HEK293T (cell line): Measurements from ENCODE around the gene ZFPM1.

Experiments
- ARNT ChIP-seq: fragments of 450-650 bp; IDR thresholded peaks from 2 replicates; pipeline ENCODE4 v1.6.1; 2017; ENCODE audit warnings: mild to moderate bottlenecking
- BHLHE40 ChIP-seq: fragments of 450-650 bp; IDR thresholded peaks from 2 replicates; pipeline ENCODE4 v1.6.1; 2016; ENCODE audit warnings: mild to moderate bottlenecking, moderate library complexity, borderline replicate concordance
- FOXM1 ChIP-seq: fragments of 450-650 bp; IDR thresholded peaks from 2 replicates; pipeline ENCODE4 v1.6.1; 2017; ENCODE audit warnings: mild to moderate bottlenecking, borderline replicate concordance
- HDGF ChIP-seq: fragments of 450-650 bp; IDR thresholded peaks from 2 replicates; pipeline ENCODE4 v1.6.1; 2017; ENCODE audit warnings: antibody characterized with exemption, borderline replicate concordance
- LEF1 ChIP-seq: fragments of 450-650 bp; IDR thresholded peaks from 2 replicates; pipeline ENCODE4 v1.6.1; 2017; ENCODE audit warnings: mild to moderate bottlenecking, borderline replicate concordance
- NFRKB ChIP-seq: fragments of 450-650 bp; IDR thresholded peaks from 2 replicates; pipeline ENCODE4 v1.6.1; 2016; ENCODE audit warnings: mild to moderate bottlenecking, moderate library complexity
- PKNOX1 ChIP-seq: fragments of 450-650 bp; IDR thresholded peaks from 2 replicates; pipeline ENCODE4 v1.6.1; 2016
- SP1 ChIP-seq: fragments of 450-650 bp; IDR thresholded peaks from 2 replicates; pipeline ENCODE4 v1.6.1; 2017
- SUZ12 ChIP-seq: fragments of 450-650 bp; IDR thresholded peaks from 2 replicates; pipeline ENCODE4 v1.6.1; 2016; ENCODE audit warnings: mild to moderate bottlenecking
- TARDBP ChIP-seq: fragments of 450-650 bp; IDR thresholded peaks from 2 replicates; pipeline ENCODE4 v1.6.1; 2016
- ZNF384 ChIP-seq: fragments of 450-650 bp; IDR thresholded peaks from 2 replicates; pipeline ENCODE4 v1.6.1; 2016

GRCh38 chr16:88525663-88525990 is 72.5 kb downstream of the ZFPM1 start:
- TF ChIP-seq ZNF384 (no peak), ARNT (no peak), SUZ12 (no peak), BHLHE40 (no peak), FOXM1 (no peak), NFRKB (no peak), SP1 (no peak), HDGF (no peak), PKNOX1 (no peak), TARDBP (no peak), LEF1 (no peak)
